CD4-positive, CD25-positive, alpha-beta regulatory T cell (primary cell): Measurements from ENCODE around the gene RAP1GAP2. TPM values are rescaled to one million over a fixed set of nuclear protein-coding genes. Genes with fewer than 3 reads are reported as not detected.
"Not testable (repeated sequence)": the region's sequence is repeated elsewhere in the genome, so short reads cannot be mapped to it uniquely, and the experiment has no call there.

Experiments used
- ATAC-seq, 2 donors: fragments of 150-1000 bp; cut with Tn5 transposase; one replicate each; pipeline ENCODE4 v1.10.0; 2021; ENCODE audit warnings: low read depth in 2 of 2, moderate number of reproducible peaks in 2 of 2, moderate library complexity in 1 of 2
- DNase-seq, 3 donors: peaks; one replicate each; pipeline versions ENCODE4 v3.0.0 to v3.0.0-alpha.2; 2012 to 2022; ENCODE audit warnings: mixed read lengths in 1 of 3
- H3K27ac ChIP-seq: one replicate; pipeline ENCODE4 v1.7.0; 2013; ENCODE audit warnings: mild to moderate bottlenecking, low read length; ENCODE audit not compliant: insufficient read depth, poor library complexity, severe bottlenecking
- H3K27me3 ChIP-seq: one replicate; pipeline ENCODE4 v1.7.0; 2013; ENCODE audit warnings: low read length; ENCODE audit not compliant: control insufficient read depth, insufficient read depth
- H3K36me3 ChIP-seq: one replicate; pipeline ENCODE4 v1.7.0; 2013; ENCODE audit warnings: mild to moderate bottlenecking, low read length, moderate library complexity; ENCODE audit not compliant: control insufficient read depth, insufficient read depth
- H3K4me1 ChIP-seq: 2 replicates; pipeline ENCODE4 v1.7.0; 2013; ENCODE audit warnings: mild to moderate bottlenecking, low read length; ENCODE audit not compliant: insufficient read depth, control insufficient read depth, poor library complexity, severe bottlenecking
- H3K4me3 ChIP-seq: one replicate; pipeline ENCODE4 v1.7.0; 2013; ENCODE audit warnings: low read depth, mild to moderate bottlenecking, low read length, moderate library complexity
- H3K9me3 ChIP-seq, 2 experiments: 1 replicate in 1 of 2; 2 replicates in 1 of 2; pipeline ENCODE4 v1.7.0; 2013; ENCODE audit warnings: low read length in 2 of 2, mild to moderate bottlenecking in 1 of 2, moderate library complexity in 1 of 2; ENCODE audit not compliant: control insufficient read depth in 2 of 2
- H3K27ac Mint-ChIP-seq, 3 donors: one replicate each; pipeline ENCODE4 v1.8.0; 2020 to 2022; ENCODE audit warnings: mild to moderate bottlenecking in 3 of 3, mixed read lengths in 3 of 3, moderate library complexity in 2 of 3
- H3K27me3 Mint-ChIP-seq: one replicate; pipeline ENCODE4 v1.8.0; 2022; ENCODE audit warnings: mild to moderate bottlenecking, mixed read lengths
- H3K36me3 Mint-ChIP-seq: one replicate; pipeline ENCODE4 v1.8.0; 2020; ENCODE audit warnings: mixed read lengths
- H3K4me1 Mint-ChIP-seq, 4 donors: one replicate each; pipeline ENCODE4 v1.8.0; 2020 to 2022; ENCODE audit warnings: mixed read lengths in 4 of 4, mild to moderate bottlenecking in 1 of 4
- H3K4me3 Mint-ChIP-seq, 4 donors: one replicate each; pipeline ENCODE4 v1.8.0; 2020 to 2022; ENCODE audit warnings: mild to moderate bottlenecking in 4 of 4, mixed read lengths in 4 of 4, moderate library complexity in 3 of 4
- H3K9me3 Mint-ChIP-seq, 7 donors: one replicate each; pipeline ENCODE4 v1.8.0; 2020 to 2022; ENCODE audit warnings: mixed read lengths in 7 of 7, mild to moderate bottlenecking in 3 of 7, moderate library complexity in 2 of 7
- polyA plus RNA-seq, 4 donors: library from polyadenylated mRNA; unstranded; fragments of 300-500 nt; fragmentation: Illumina TruSeq; gene quantifications; one replicate each; pipeline ENCODE4 v1.2.3, GENCODE V29; 2021
- total RNA-seq: library from RNA; stranded (reverse); gene quantifications from one replicate; pipeline ENCODE4 v1.2.3, GENCODE V29; 2022

The RAP1GAP2 gene
- total and polyA plus RNA-seq, 5 donors from 2014 or later, result 2.7 to 87.6 (median 5.1) TPM

GRCh38 chr17:2819294-2819693, 23.1 kb downstream of the RAP1GAP2 start:
- peak overlapping the region in 1 of 4 donors; percentile 73 for H3K4me3 Mint-ChIP-seq
- H3K4me1 ChIP-seq, result peaks cover 24% of the 10 kb centered on the region

DNA sequence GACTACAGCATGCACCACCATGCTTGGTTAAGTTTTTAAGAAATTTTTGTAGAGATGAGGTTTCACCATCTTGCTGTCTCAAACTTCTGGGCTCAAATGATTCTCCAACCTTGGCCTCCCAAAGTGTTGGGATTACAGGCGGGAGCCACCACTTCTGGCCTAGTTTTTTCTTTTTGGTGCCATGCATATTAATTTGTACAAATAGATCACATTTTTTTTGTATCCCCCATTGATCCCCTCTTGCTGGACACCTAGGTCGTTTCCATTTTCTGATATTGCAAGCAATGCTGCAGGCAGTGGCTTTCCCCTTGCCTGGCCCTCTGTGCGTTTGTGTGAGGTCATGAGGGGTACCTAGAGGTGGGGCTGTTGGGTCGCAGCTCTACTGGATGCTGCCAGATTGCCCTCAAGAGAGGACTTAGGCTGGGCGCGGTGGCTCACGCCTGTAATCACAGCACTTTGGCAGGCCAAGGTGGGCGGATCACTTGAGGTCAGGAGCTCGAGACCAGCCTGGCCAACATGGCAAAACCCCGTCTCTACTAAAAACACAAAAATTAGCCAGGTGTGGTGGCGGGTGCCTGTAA, 23.8 kb downstream of the RAP1GAP2 start:
- no peaks in the 10 kb centered on the region for H3K9me3 Mint-ChIP-seq
- H3K36me3 ChIP-seq, result peaks cover 7% of the 10 kb centered on the region
- no peak overlapping the region for H3K27ac ChIP-seq
- H3K36me3 Mint-ChIP-seq, result peaks cover 6% of the 10 kb centered on the region
- H3K27ac Mint-ChIP-seq, result no peak overlapping the region
- no peaks in the 10 kb centered on the region for H3K27me3 Mint-ChIP-seq
- H3K4me3 ChIP-seq, result no peak overlapping the region
- DNase-seq (no peak), ATAC-seq (no peak)
- no peak overlapping the region for H3K4me3 Mint-ChIP-seq
- H3K9me3 ChIP-seq, result no peaks in the 10 kb centered on the region
- no peaks in the 10 kb centered on the region for H3K27me3 ChIP-seq
- peaks cover 0 to 41% (median 3%) of the 10 kb centered on the region in 4 donors for H3K4me1 Mint-ChIP-seq
- H3K4me1 ChIP-seq, result peaks cover 18% of the 10 kb centered on the region

More at GRCh38 chr17:2819294-2819693, 23.1 kb downstream of the RAP1GAP2 start:
- not testable (repeated sequence) for H3K27me3 Mint-ChIP-seq, ATAC-seq, H3K36me3 ChIP-seq, H3K27ac ChIP-seq, H3K9me3 ChIP-seq, DNase-seq, H3K36me3 Mint-ChIP-seq, H3K27me3 ChIP-seq, H3K4me3 ChIP-seq, H3K9me3 Mint-ChIP-seq
- peaks cover 3 to 41% (median 5%) of the 10 kb centered on the region in 4 donors for H3K4me1 Mint-ChIP-seq
- peak overlapping the region in 1 of 3 donors; percentile 79 for H3K27ac Mint-ChIP-seq

DNA sequence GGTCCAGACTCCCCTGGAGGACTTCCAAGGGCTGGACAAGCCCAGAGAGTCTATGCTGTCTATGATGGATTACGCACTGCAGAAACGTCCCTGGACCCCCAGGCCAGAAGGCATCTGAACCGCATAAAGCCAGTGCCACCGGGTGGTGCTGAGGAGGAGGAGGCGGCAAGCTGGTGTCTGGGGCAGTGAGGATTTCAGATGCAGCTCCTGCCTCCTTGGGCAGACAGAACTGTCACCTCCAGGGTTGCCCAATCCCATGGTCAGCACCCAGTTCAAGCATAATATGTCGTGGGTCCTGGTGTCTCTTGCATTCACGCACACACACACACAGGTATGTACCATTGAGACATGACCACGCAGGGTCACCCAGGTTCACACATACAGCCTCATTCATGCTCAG, 25.6 kb downstream of the RAP1GAP2 start:
- no peak for ATAC-seq
- H3K27me3 Mint-ChIP-seq, result no peaks in the 10 kb centered on the region
- DNase-seq, result no peak
- Histone ChIP-seq H3K36me3 (peaks cover 12% of the 10 kb centered on the region), H3K9me3 (no peaks in the 10 kb centered on the region), H3K4me3 (no peak overlapping the region), H3K4me1 (peaks cover 5% of the 10 kb centered on the region), H3K27ac (no peak overlapping the region), H3K27me3 (no peaks in the 10 kb centered on the region)
- no peak overlapping the region for H3K27ac Mint-ChIP-seq
- no peaks in the 10 kb centered on the region for H3K9me3 Mint-ChIP-seq
- no peak overlapping the region for H3K4me3 Mint-ChIP-seq
- H3K36me3 Mint-ChIP-seq, result peaks cover 13% of the 10 kb centered on the region
- peaks cover 0 to 42% (median 8%) of the 10 kb centered on the region in 4 donors for H3K4me1 Mint-ChIP-seq

DNA sequence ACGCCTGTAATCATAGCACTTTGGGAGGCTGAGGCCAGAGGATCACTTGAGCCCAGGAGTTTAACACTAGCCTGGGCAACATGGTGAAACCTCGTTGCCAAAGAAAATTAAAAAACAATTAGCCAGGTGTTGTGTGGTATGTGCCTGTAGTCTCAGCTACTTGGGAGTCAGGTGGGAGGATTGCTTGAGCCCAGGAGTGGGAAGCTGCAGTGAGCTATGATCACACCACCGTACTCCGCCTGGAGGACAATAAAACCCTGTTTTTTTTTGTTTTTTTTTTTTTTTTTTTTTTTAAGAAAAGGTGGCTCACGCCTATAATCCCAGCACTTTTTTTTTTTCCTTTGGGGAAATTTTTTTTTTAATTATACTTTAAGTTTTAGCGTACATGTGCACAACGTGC, 26.1 kb downstream of the RAP1GAP2 start:
- Mint-ChIP-seq H3K36me3 (peaks cover 13% of the 10 kb centered on the region), H3K4me3 (no peak overlapping the region), H3K27ac (no peak overlapping the region), H3K9me3 (no peaks in the 10 kb centered on the region), H3K27me3 (no peaks in the 10 kb centered on the region), H3K4me1 (peaks cover 0 to 46% (median 8%) of the 10 kb centered on the region in 4 donors)
- H3K9me3 ChIP-seq, result no peaks in the 10 kb centered on the region
- H3K4me1 ChIP-seq, result peaks cover 5% of the 10 kb centered on the region
- H3K27me3 ChIP-seq, result no peaks in the 10 kb centered on the region
- ATAC-seq (no peak), DNase-seq (no peak)
- peaks cover 12% of the 10 kb centered on the region for H3K36me3 ChIP-seq
- H3K27ac ChIP-seq, result no peak overlapping the region
- no peak overlapping the region for H3K4me3 ChIP-seq

DNA sequence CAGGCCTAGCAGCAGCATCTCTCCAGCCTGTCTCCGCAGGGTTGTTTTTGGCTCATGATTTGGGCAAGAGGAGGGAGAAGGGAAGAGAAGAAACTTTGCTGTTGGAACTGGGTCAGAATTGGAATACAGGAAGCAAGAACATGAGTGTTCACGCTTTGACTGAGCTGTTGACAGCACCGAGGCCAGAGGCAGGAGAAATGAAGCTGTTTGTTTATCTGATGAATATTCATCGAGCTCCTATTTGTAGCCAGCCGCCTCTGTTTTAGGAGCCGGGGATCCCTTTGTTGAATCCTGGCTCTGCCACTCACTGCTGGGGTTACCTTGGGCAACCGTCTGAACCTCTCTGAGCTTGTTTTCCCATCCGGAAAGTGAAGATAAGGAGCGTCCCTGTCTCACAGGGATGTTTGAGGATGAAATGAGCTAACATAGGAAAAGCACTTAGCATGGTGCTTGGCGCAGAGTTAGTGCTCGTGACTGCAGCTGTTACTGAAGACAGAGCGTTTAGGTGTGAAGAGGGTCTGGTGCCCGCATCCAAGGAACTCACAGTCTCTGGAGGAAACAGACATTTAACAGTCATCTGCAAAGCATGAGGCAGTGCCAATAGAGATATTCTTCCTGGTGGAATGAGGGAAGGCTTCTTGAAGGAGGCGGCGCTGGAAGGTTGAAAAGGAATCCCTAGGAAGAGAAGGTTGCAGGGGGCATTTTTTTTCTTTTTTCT, 29.2 kb downstream of the RAP1GAP2 start:
- Mint-ChIP-seq H3K36me3 (peaks cover 13% of the 10 kb centered on the region), H3K4me3 (peak overlapping the region in 2 of 4 donors; percentile 46 to 49), H3K27me3 (no peaks in the 10 kb centered on the region), H3K9me3 (no peaks in the 10 kb centered on the region), H3K27ac (peak overlapping the region in 2 of 3 donors; percentile 11 to 34), H3K4me1 (peaks cover 0 to 47% (median 15%) of the 10 kb centered on the region in 4 donors)
- Histone ChIP-seq H3K27ac (no peak overlapping the region), H3K4me3 (no peak overlapping the region), H3K27me3 (no peaks in the 10 kb centered on the region), H3K36me3 (peaks cover 12% of the 10 kb centered on the region), H3K9me3 (no peaks in the 10 kb centered on the region), H3K4me1 (peaks cover 7% of the 10 kb centered on the region)
- DNase-seq (no peak), ATAC-seq (no peak)

- DNase-seq (peak; percentile 64 to 71 (median 64)), ATAC-seq (peak; percentile 64 to 75)
- H3K4me1 ChIP-seq, result peaks cover 7% of the 10 kb centered on the region
- peaks cover 10% of the 10 kb centered on the region for H3K36me3 Mint-ChIP-seq
- no peaks in the 10 kb centered on the region for H3K9me3 Mint-ChIP-seq
- H3K27me3 Mint-ChIP-seq, result no peaks in the 10 kb centered on the region
- peaks cover 5% of the 10 kb centered on the region for H3K36me3 ChIP-seq
- peaks cover 0 to 48% (median 14%) of the 10 kb centered on the region in 4 donors for H3K4me1 Mint-ChIP-seq
- no peaks in the 10 kb centered on the region for H3K27me3 ChIP-seq
- H3K27ac ChIP-seq, result no peak overlapping the region
- peak overlapping the region in 3 of 4 donors; percentile 4 to 68 (median 66) for H3K4me3 Mint-ChIP-seq
- H3K27ac Mint-ChIP-seq, result peak overlapping the region; percentile 16 to 96 (median 26)
- H3K9me3 ChIP-seq, result no peaks in the 10 kb centered on the region
- peak overlapping the region; percentile 15 for H3K4me3 ChIP-seq
Observed at GRCh38 chr17:2828397-2829038, 32.3 kb downstream of the RAP1GAP2 start.

GRCh38 chr17:2830678-2831077, 34.4 kb downstream of the RAP1GAP2 start:
- ATAC-seq (no peak), DNase-seq (no peak)
- H3K27me3 ChIP-seq, result no peaks in the 10 kb centered on the region
- Mint-ChIP-seq H3K27me3 (no peaks in the 10 kb centered on the region), H3K36me3 (peaks cover 3% of the 10 kb centered on the region), H3K27ac (no peak overlapping the region), H3K4me1 (peaks cover 0 to 42% (median 13%) of the 10 kb centered on the region in 4 donors), H3K9me3 (no peaks in the 10 kb centered on the region), H3K4me3 (no peak overlapping the region)
- H3K9me3 ChIP-seq, result no peaks in the 10 kb centered on the region
- H3K36me3 ChIP-seq, result peaks cover 4% of the 10 kb centered on the region
- no peak overlapping the region for H3K27ac ChIP-seq
- H3K4me3 ChIP-seq, result no peak overlapping the region
- H3K4me1 ChIP-seq, result peaks cover 7% of the 10 kb centered on the region
